IMR-90 (cell line): ENCODE data around the gene UTP14A. TPM values are rescaled to one million over a fixed set of nuclear protein-coding genes. Genes with fewer than 3 reads are reported as not detected.

Experiments
- ATAC-seq: fragments of 200-7000 bp; cut with Tn5 transposase; 2 replicates; pipeline ENCODE4 v1.9.1; 2020; ENCODE audit warnings: low read depth, mild to moderate bottlenecking, moderate library complexity
- BruUV-seq: library from RNA; stranded (reverse); fragments of 400-500 nt; replicated peaks from 2 replicates; lab custom pipeline; 2021; lab: Mats Ljungman, UMichigan
- CTCF ChIA-PET: fragments of 300-600 bp; formaldehyde crosslinking; extraction: SDS; loops from one replicate; lab custom pipeline; 2021; ENCODE audit warnings: antibody characterized with exemption; lab: Yijun Ruan, JAX
- POLR2A ChIA-PET: fragments of 300-600 bp; sonication (Branson Sonifier 250); formaldehyde crosslinking; loops from one replicate; lab custom pipeline; 2022; ENCODE audit warnings: antibody characterized with exemption; ENCODE audit not compliant: unreplicated experiment; lab: Charles Lee
- DNase-seq: peaks from one replicate; pipeline ENCODE4 v3.0.0; 2013
- H2AFZ ChIP-seq: replicated peaks from 2 replicates; pipeline ENCODE3; 2013; ENCODE audit warnings: low read length, mild to moderate bottlenecking; ENCODE audit not compliant: poor library complexity
- H2AK5ac ChIP-seq: 2 replicates; pipeline ENCODE4 v1.6.1; 2013; ENCODE audit warnings: low read depth, low read length, inconsistent platforms
- H2AK9ac ChIP-seq: replicated peaks from 2 replicates; pipeline ENCODE3; 2013; ENCODE audit warnings: mild to moderate bottlenecking, low read depth, low read length, moderate library complexity; ENCODE audit not compliant: poor library complexity
- H2BK120ac ChIP-seq: 2 replicates; pipeline ENCODE4 v1.6.1; 2013; ENCODE audit warnings: low read depth, low read length, inconsistent platforms
- H2BK15ac ChIP-seq: 3 replicates; pipeline ENCODE4 v1.6.1; 2013; ENCODE audit warnings: low read depth, low read length, inconsistent platforms
- H2BK20ac ChIP-seq: 2 replicates; pipeline ENCODE4 v1.6.1; 2013; ENCODE audit warnings: low read depth, mild to moderate bottlenecking, inconsistent platforms, low read length, moderate library complexity
- H2BK5ac ChIP-seq: 2 replicates; pipeline ENCODE4 v1.6.1; 2013; ENCODE audit warnings: mild to moderate bottlenecking, low read depth, low read length, inconsistent platforms; ENCODE audit not compliant: poor library complexity, severe bottlenecking
- H3K14ac ChIP-seq: replicated peaks from 2 replicates; pipeline ENCODE4 v1.6.1; 2013; ENCODE audit warnings: low read depth, low read length, inconsistent platforms
- H3K18ac ChIP-seq: 2 replicates; pipeline ENCODE4 v1.6.1; 2013; ENCODE audit warnings: low read depth, low read length, control low read depth
- H3K23ac ChIP-seq: 2 replicates; pipeline ENCODE4 v1.6.1; 2013; ENCODE audit warnings: low read depth, low read length, inconsistent platforms
- H3K27ac ChIP-seq: 2 replicates; pipeline ENCODE4 v1.5.1; 2013; ENCODE audit warnings: mild to moderate bottlenecking, control low read depth, low read length; ENCODE audit not compliant: insufficient read depth
- H3K27me3 ChIP-seq: 2 replicates; pipeline ENCODE4 v1.6.1; 2013; ENCODE audit warnings: low read length; ENCODE audit not compliant: control insufficient read depth, insufficient read depth
- H3K36me3 ChIP-seq: 2 replicates; pipeline ENCODE4 v1.6.1; 2013; ENCODE audit warnings: low read length, mixed read lengths; ENCODE audit not compliant: control insufficient read depth, insufficient read depth
- H3K4ac ChIP-seq: 2 replicates; pipeline ENCODE4 v1.6.1; 2013; ENCODE audit warnings: low read depth, low read length, inconsistent platforms
- H3K4me1 ChIP-seq: 2 replicates; pipeline ENCODE4 v1.6.1; 2013; ENCODE audit warnings: low read length, mixed read lengths; ENCODE audit not compliant: control insufficient read depth, insufficient read depth
- H3K4me2 ChIP-seq: 2 replicates; pipeline ENCODE4 v1.6.1; 2013; ENCODE audit warnings: low read depth, mild to moderate bottlenecking, control low read depth, low read length, moderate library complexity
- H3K4me3 ChIP-seq: 2 replicates; pipeline ENCODE4 v1.5.1; 2013; ENCODE audit warnings: low read depth, mild to moderate bottlenecking, control low read depth, low read length, moderate library complexity; ENCODE audit not compliant: insufficient read depth
- H3K56ac ChIP-seq: 2 replicates; pipeline ENCODE4 v1.6.1; 2013; ENCODE audit warnings: low read length, inconsistent platforms; ENCODE audit not compliant: insufficient read depth; ENCODE audit errors: extremely low read depth
- H3K79me1 ChIP-seq, 2 experiments: 2 replicates each; pipeline ENCODE4 v1.6.1; 2013; ENCODE audit warnings: low read length in 2 of 2, inconsistent platforms in 1 of 2, low read depth in 1 of 2
- H3K9ac ChIP-seq: 2 replicates; pipeline ENCODE4 v1.6.1; 2013; ENCODE audit warnings: low read depth, low read length, control low read depth
- H3K9me1 ChIP-seq: 2 replicates; pipeline ENCODE4 v1.6.1; 2013; ENCODE audit warnings: low read length, inconsistent platforms; ENCODE audit not compliant: insufficient read depth
- H3K9me3 ChIP-seq: 2 replicates; pipeline ENCODE4 v1.6.1; 2013; ENCODE audit warnings: low read length; ENCODE audit not compliant: control insufficient read depth, insufficient read depth
- H4K20me1 ChIP-seq: 2 replicates; pipeline ENCODE4 v1.6.1; 2013; ENCODE audit warnings: low read length, inconsistent platforms; ENCODE audit not compliant: insufficient read depth
- H4K5ac ChIP-seq: 2 replicates; pipeline ENCODE4 v1.6.1; 2013; ENCODE audit warnings: mild to moderate bottlenecking, low read depth, low read length, control low read depth
- H4K8ac ChIP-seq, 2 experiments: 2 replicates each; pipeline ENCODE4 v1.6.1; 2013; ENCODE audit warnings: low read depth in 2 of 2, low read length in 2 of 2, control low read depth in 1 of 2, inconsistent platforms in 1 of 2
- H4K91ac ChIP-seq: 2 replicates; pipeline ENCODE4 v1.6.1; 2013; ENCODE audit warnings: low read depth, low read length, inconsistent platforms; ENCODE audit not compliant: insufficient read depth
- BHLHE40 ChIP-seq: fragments of 150-350 bp; IDR thresholded peaks from 2 replicates; pipeline ENCODE4 v1.6.1; 2016; ENCODE audit warnings: mild to moderate bottlenecking, low read depth, low read length
- CEBPB ChIP-seq: IDR thresholded peaks from 2 replicates; pipeline ENCODE4 v1.6.1; 2012; ENCODE audit warnings: low read depth, low read length, improper control_type of control experiment
- CHD1 ChIP-seq: IDR thresholded peaks from 2 replicates; pipeline ENCODE4 v1.6.1; 2012; ENCODE audit warnings: low read depth, low read length, improper control_type of control experiment
- FOS ChIP-seq: fragments of 150-350 bp; IDR thresholded peaks from 2 replicates; pipeline ENCODE4 v1.6.1; 2016; ENCODE audit warnings: low read depth, low read length
- MAFK ChIP-seq: IDR thresholded peaks from 2 replicates; pipeline ENCODE4 v1.6.1; 2012; ENCODE audit warnings: low read depth, low read length, improper control_type of control experiment
- MAZ ChIP-seq: IDR thresholded peaks from 2 replicates; pipeline ENCODE4 v1.6.1; 2012; ENCODE audit warnings: low read depth, mild to moderate bottlenecking, low read length, improper control_type of control experiment, moderate library complexity, borderline replicate concordance
- MXI1 ChIP-seq: IDR thresholded peaks from 2 replicates; pipeline ENCODE4 v1.6.1; 2012; ENCODE audit warnings: low read depth, mild to moderate bottlenecking, low read length, moderate library complexity, borderline replicate concordance
- NFE2L2 ChIP-seq: fragments of 150-350 bp; IDR thresholded peaks from 2 replicates; pipeline ENCODE4 v1.6.1; 2016; ENCODE audit warnings: low read depth, mild to moderate bottlenecking, low read length
- POLR2A ChIP-seq: IDR thresholded peaks from 2 replicates; pipeline ENCODE4 v1.6.1; 2012; ENCODE audit warnings: mild to moderate bottlenecking, low read depth, low read length
- RAD21 ChIP-seq: IDR thresholded peaks from 2 replicates; pipeline ENCODE4 v1.6.1; 2012; ENCODE audit warnings: low read length, improper control_type of control experiment
- RCOR1 ChIP-seq: IDR thresholded peaks from 2 replicates; pipeline ENCODE4 v1.6.1; 2012; ENCODE audit warnings: mild to moderate bottlenecking, low read length, improper control_type of control experiment; ENCODE audit not compliant: insufficient replicate concordance
- RFX5 ChIP-seq: IDR thresholded peaks from 2 replicates; pipeline ENCODE4 v1.8.0; 2012; ENCODE audit warnings: low read depth, mild to moderate bottlenecking, low read length, moderate library complexity
- SMC3 ChIP-seq: fragments of 150-350 bp; IDR thresholded peaks from 2 replicates; pipeline ENCODE4 v1.6.1; 2016; ENCODE audit warnings: low read depth, mild to moderate bottlenecking, antibody characterized with exemption, low read length, moderate library complexity
- WGBS, 2 experiments: methylation state at CpG; one replicate each; pipeline versions ENCODE4 v1.1.5 to v1.1.7; 2013; ENCODE audit warnings: missing lambda C conversion rate in 2 of 2; ENCODE audit not compliant: insufficient read length in 1 of 2; ENCODE audit errors: extremely low coverage in 2 of 2; 5-methylcytosine and 5-hydroxymethylcytosine counted together
- dilution Hi-C: fragments of 300-500 bp; cut with HindIII; formaldehyde crosslinking; loops from one replicate; pipeline ENCODE4 v1.14.3; 2018; ENCODE audit warnings: low sequenced_read_pairs; ENCODE audit not compliant: unreplicated experiment
- in situ Hi-C: fragments of 300-500 bp; cut with MboI; formaldehyde crosslinking; loops from 3 replicates; pipeline ENCODE4 v1.14.3; 2019; ENCODE audit warnings: low sequenced_read_pairs, inconsistent platforms, mixed read lengths
- intact Hi-C: fragments of 100-400 bp; cut with micrococcal nuclease; formaldehyde crosslinking; loops from 2 replicates; pipeline ENCODE4 v1.10.0; 2022
- polyA plus RNA-seq, 3 experiments: library from polyadenylated mRNA; depleted of rRNA; stranded (reverse); fragments of >200 nt; gene quantifications; 2 replicates each; pipeline ENCODE4 v1.2.3, GENCODE V29; 2012; ENCODE audit warnings: low replicate concordance in 1 of 3
- total RNA-seq: library from RNA; depleted of rRNA; stranded (reverse); fragments of >200 nt; gene quantifications from 2 replicates; pipeline ENCODE4 v1.2.3, GENCODE V29; 2012
- TF ChIP-seq, protein P1 (sequence below): conservative IDR thresholded peaks from 2 replicates; pipeline ENCODE4 v1.5.1; 2012; ENCODE audit warnings: mild to moderate bottlenecking, low read depth, low read length, improper control_type of control experiment
- TF ChIP-seq, protein P2 (sequence below): fragments of 150-350 bp; IDR thresholded peaks from 2 replicates; pipeline ENCODE4 v1.6.1; 2017; ENCODE audit warnings: mild to moderate bottlenecking, antibody characterized with exemption, low read length, low read depth
- TF ChIP-seq, protein P3 (sequence below): fragments of 150-350 bp; IDR thresholded peaks from 2 replicates; pipeline ENCODE4 v1.6.1; 2016; ENCODE audit warnings: low read depth, mild to moderate bottlenecking, low read length, moderate library complexity, borderline replicate concordance

Gene UTP14A
- total and polyA plus RNA-seq, 2 of the 4 experiments (the other 2 are of a cell fraction), result 13.8 to 15.2 TPM

- Histone ChIP-seq H3K9me1 (no peaks in the 10 kb centered on the region), H4K5ac (no peak overlapping the region), H2BK20ac (no peak overlapping the region), H3K56ac (no peak overlapping the region), H2AFZ (peak overlapping the region; percentile 61), H3K14ac (no peak overlapping the region), H2BK15ac (no peak overlapping the region), H3K36me3 (no peaks in the 10 kb centered on the region), H4K91ac (no peak overlapping the region), H2BK5ac (no peak overlapping the region), H3K4me3 (no peak overlapping the region), H3K79me1 (no peaks in the 10 kb centered on the region), H3K4me2 (peak overlapping the region; percentile 30), H3K18ac (no peak overlapping the region), H3K9me3 (no peaks in the 10 kb centered on the region), H3K9ac (no peak overlapping the region), H2AK9ac (no peak overlapping the region), H3K27me3 (peaks cover 4% of the 10 kb centered on the region; the same call in 1 of the 2 replicates), H3K4ac (no peak overlapping the region), H2BK120ac (no peak overlapping the region), H4K20me1 (no peaks in the 10 kb centered on the region), H4K8ac (no peak overlapping the region), H3K23ac (no peak overlapping the region), H3K4me1 (peaks cover 6% of the 10 kb centered on the region; the same call in 1 of the 2 replicates), H3K27ac (no peak overlapping the region), H2AK5ac (no peak overlapping the region)
- peak; percentile 75 for ATAC-seq
- TF ChIP-seq CEBPB (no peak), FOS (no peak), NFE2L2 (no peak), MAZ (no peak), MAFK (no peak), POLR2A (no peak), RFX5 (no peak), SMC3 (no peak), BHLHE40 (no peak), RCOR1 (no peak), CHD1 (no peak), MXI1 (no peak), RAD21 (no peak)
- TF ChIP-seq, protein P1, sequence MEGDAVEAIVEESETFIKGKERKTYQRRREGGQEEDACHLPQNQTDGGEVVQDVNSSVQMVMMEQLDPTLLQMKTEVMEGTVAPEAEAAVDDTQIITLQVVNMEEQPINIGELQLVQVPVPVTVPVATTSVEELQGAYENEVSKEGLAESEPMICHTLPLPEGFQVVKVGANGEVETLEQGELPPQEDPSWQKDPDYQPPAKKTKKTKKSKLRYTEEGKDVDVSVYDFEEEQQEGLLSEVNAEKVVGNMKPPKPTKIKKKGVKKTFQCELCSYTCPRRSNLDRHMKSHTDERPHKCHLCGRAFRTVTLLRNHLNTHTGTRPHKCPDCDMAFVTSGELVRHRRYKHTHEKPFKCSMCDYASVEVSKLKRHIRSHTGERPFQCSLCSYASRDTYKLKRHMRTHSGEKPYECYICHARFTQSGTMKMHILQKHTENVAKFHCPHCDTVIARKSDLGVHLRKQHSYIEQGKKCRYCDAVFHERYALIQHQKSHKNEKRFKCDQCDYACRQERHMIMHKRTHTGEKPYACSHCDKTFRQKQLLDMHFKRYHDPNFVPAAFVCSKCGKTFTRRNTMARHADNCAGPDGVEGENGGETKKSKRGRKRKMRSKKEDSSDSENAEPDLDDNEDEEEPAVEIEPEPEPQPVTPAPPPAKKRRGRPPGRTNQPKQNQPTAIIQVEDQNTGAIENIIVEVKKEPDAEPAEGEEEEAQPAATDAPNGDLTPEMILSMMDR, result no peak
- TF ChIP-seq, protein P2, sequence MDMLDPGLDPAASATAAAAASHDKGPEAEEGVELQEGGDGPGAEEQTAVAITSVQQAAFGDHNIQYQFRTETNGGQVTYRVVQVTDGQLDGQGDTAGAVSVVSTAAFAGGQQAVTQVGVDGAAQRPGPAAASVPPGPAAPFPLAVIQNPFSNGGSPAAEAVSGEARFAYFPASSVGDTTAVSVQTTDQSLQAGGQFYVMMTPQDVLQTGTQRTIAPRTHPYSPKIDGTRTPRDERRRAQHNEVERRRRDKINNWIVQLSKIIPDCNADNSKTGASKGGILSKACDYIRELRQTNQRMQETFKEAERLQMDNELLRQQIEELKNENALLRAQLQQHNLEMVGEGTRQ, result no peak
- TF ChIP-seq, protein P3, sequence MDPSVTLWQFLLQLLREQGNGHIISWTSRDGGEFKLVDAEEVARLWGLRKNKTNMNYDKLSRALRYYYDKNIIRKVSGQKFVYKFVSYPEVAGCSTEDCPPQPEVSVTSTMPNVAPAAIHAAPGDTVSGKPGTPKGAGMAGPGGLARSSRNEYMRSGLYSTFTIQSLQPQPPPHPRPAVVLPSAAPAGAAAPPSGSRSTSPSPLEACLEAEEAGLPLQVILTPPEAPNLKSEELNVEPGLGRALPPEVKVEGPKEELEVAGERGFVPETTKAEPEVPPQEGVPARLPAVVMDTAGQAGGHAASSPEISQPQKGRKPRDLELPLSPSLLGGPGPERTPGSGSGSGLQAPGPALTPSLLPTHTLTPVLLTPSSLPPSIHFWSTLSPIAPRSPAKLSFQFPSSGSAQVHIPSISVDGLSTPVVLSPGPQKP, result no peak
- intact Hi-C loops, result no loop called here
- CTCF ChIA-PET, result no interaction called here
- BruUV-seq, result no TSS peak
- peak; percentile 14 for DNase-seq
- POLR2A ChIA-PET, result no interaction called here
- dilution Hi-C loops, result no loop called here
- 17% methylated on average over 2 of the region's 19 CpGs; no CpG with 5 or more reads in 1 of the 2 experiments for WGBS, 2 experiments
- in situ Hi-C loops, result no loop called here
Measured at GRCh38 chrX:129959493-129959832, 53.5 kb downstream of the UTP14A start.
